IMR-90 (cell line): ENCODE measurements around the gene PLAGL1.

Experiments used
- CHD1 ChIP-seq: IDR thresholded peaks from 2 replicates; pipeline ENCODE4 v1.6.1; 2012; ENCODE audit warnings: low read depth, low read length, improper control_type of control experiment
- MAZ ChIP-seq: IDR thresholded peaks from 2 replicates; pipeline ENCODE4 v1.6.1; 2012; ENCODE audit warnings: low read depth, mild to moderate bottlenecking, low read length, improper control_type of control experiment, moderate library complexity, borderline replicate concordance
- MXI1 ChIP-seq: IDR thresholded peaks from 2 replicates; pipeline ENCODE4 v1.6.1; 2012; ENCODE audit warnings: low read depth, mild to moderate bottlenecking, low read length, moderate library complexity, borderline replicate concordance
- POLR2A ChIP-seq: IDR thresholded peaks from 2 replicates; pipeline ENCODE4 v1.6.1; 2012; ENCODE audit warnings: mild to moderate bottlenecking, low read depth, low read length
- RAD21 ChIP-seq: IDR thresholded peaks from 2 replicates; pipeline ENCODE4 v1.6.1; 2012; ENCODE audit warnings: low read length, improper control_type of control experiment
- RCOR1 ChIP-seq: IDR thresholded peaks from 2 replicates; pipeline ENCODE4 v1.6.1; 2012; ENCODE audit warnings: mild to moderate bottlenecking, low read length, improper control_type of control experiment; ENCODE audit not compliant: insufficient replicate concordance
- RFX5 ChIP-seq: IDR thresholded peaks from 2 replicates; pipeline ENCODE4 v1.8.0; 2012; ENCODE audit warnings: low read depth, mild to moderate bottlenecking, low read length, moderate library complexity
- USF2 ChIP-seq: fragments of 150-350 bp; IDR thresholded peaks from 2 replicates; pipeline ENCODE4 v1.6.1; 2017; ENCODE audit warnings: mild to moderate bottlenecking, antibody characterized with exemption, low read length, low read depth
- TF ChIP-seq, protein P1 (sequence below): conservative IDR thresholded peaks from 2 replicates; pipeline ENCODE4 v1.5.1; 2012; ENCODE audit warnings: mild to moderate bottlenecking, low read depth, low read length, improper control_type of control experiment

DNA sequence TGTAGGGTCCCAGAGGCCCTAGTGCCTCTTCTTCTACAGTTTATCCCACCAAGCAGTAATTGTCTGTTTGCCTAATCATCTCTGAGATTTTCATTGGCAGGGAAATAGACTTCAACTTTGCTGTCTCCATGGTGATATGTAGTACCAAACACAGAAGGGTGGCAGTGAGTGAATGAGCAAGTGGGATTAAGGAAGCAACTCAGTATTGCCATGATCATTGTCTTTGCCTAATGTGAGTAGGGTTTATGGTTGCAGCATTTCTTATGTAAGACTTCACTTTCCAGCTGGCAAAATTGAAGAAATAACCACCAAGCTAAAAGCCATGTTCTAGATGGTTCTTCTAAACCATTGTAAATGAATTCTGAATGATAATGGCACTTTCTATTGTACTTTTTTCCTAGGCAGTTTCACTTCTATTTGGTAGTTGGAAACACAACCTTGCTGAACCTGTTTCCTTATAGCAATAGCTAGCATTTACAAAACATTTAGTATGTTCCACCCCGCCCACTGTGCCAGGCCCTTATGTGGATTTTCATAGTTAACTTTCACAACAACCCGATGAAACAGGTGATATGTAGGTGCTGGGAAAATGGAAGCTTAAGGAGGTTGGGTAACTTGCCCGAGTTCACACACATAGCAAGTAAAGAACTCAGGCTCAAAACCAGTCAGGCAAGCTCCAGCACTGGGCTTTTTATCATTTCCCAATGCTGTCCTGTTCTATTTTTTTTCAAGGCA lies 111.8 kb downstream of the PLAGL1 start:
- TF ChIP-seq MAZ, result no peak
- TF ChIP-seq, protein P1, sequence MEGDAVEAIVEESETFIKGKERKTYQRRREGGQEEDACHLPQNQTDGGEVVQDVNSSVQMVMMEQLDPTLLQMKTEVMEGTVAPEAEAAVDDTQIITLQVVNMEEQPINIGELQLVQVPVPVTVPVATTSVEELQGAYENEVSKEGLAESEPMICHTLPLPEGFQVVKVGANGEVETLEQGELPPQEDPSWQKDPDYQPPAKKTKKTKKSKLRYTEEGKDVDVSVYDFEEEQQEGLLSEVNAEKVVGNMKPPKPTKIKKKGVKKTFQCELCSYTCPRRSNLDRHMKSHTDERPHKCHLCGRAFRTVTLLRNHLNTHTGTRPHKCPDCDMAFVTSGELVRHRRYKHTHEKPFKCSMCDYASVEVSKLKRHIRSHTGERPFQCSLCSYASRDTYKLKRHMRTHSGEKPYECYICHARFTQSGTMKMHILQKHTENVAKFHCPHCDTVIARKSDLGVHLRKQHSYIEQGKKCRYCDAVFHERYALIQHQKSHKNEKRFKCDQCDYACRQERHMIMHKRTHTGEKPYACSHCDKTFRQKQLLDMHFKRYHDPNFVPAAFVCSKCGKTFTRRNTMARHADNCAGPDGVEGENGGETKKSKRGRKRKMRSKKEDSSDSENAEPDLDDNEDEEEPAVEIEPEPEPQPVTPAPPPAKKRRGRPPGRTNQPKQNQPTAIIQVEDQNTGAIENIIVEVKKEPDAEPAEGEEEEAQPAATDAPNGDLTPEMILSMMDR, result no peak
- TF ChIP-seq MXI1, result no peak
- TF ChIP-seq RCOR1, result no peak
- no peak for TF ChIP-seq POLR2A
- no peak for TF ChIP-seq RFX5
- TF ChIP-seq RAD21, result no peak
- no peak for TF ChIP-seq CHD1
- TF ChIP-seq USF2, result no peak
